ENCODE data around the gene TMEM8B.
A peak's percentile ranks its signal among the peaks of the same experiment; 100 is the strongest.
"Not testable (repeated sequence)": the region's sequence is repeated elsewhere in the genome, so short reads cannot be mapped to it uniquely, and the experiment has no call there.

The TMEM8B gene

DNA sequence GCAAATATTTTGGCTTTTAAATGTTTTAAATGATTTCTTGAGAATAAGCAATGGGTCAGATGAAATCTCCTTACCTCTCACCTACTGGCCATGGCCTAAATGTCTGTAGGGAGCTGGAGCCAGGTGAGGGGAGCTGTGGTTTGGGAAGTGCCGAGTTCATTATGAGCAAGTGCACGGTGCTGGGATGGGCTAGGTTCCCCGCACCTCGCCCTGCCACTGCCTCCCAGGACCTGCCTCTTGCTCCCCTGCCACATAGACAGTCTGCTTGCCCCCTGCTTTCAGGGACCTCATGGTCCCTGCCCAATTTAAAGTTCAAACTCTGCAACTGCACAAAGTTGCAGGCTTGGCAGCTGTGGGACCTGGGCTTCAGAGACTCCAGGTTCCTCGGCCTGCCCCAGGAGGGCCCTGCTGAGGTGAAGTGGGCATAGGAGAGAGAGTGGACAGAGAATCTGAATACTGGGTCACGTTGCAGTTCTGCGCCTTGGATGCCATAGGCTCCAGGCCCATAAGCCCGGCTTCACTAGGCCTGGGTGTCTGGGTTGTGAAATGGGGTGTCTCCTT lies 35.7 kb downstream of the TMEM8B start:
- DNase-seq = no peak

DNA sequence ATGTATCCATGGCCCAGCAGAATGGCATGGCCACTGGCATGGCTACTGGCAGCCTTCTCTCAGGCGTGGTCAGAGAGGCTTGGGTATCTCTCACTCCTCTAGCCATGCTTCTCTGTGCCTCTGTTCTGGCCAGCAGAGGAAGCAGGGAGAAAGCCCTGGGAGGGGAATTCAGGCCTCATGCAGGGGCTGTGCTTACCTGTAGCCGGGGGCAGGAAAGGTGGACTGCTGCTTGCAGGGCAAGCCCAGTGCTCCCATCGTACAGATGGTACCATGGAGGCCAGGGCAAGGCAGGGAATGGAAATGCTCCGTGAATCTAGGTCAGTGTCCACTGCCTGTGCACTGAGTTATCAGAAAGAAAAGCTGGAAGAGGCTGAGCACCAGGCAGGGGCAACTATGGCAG lies 38.5 kb downstream of the TMEM8B start:
- no peak for DNase-seq

GRCh38 chr9:35868933-35869332 lies 39.9 kb downstream of the TMEM8B start:
- DNase-seq = no peak

DNA sequence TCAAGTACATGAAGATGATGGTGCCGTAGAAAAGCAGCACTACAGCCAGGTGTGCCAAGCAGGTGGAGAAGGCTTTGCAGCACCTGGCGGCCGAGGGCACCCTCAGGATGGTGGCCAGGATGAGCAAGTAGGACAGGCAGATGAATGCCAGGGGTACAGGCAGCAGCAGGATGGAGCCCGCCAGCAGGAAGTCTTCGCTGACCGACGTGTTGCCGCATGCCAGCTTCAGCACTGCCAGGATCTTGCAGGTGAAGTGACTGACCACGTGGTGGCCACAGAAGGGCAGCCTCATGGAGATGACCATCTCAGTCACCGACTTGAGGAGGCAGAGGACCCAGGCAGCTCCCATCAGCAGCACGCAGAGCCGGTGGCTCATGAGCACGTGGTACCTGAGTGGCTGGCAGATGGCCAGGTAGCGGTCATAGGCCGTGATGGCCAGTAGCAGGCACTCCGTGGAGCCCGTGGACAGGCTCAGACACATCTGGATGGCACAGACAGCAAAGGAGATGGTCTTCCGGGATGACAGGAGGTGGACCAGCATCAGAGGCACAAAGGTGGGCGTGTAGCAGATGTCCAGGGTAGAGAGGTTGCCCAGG lies 40.7 kb downstream of the TMEM8B start:
- no peak for DNase-seq

DNA sequence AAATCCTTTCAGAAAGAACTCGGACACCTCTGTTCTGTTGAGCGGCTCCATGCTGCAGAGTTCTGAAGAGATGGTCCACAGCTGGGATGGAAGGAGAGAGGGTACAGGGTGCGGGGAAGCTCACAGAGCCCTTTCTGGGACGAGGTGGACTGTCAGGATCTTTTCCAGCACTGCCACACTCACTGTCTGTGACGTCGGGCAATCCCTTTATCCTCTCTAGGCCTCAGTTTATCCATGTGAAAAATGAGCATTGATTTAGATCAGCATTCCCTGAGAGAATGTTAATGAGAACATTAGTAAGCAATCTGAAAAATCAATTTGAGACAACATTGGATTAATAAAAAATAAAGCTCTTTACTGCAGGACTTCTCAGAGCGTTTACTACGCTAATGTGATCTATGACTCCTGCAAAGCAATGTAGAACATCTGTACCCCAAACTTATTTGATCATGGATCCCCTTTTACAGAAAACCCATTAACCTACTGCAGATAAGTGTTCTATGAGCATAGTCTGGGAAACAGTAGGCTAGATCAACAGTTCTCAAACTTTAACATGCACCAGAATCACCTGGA lies 41.4 kb downstream of the TMEM8B start, which contains the start of gene OR13J1:
TSS of gene OR13J1 (minus strand) at position 51 of the 573 bp plus-strand sequence. CDS start at position 51, 0 bp downstream.
- DNase-seq = no peak

DNA sequence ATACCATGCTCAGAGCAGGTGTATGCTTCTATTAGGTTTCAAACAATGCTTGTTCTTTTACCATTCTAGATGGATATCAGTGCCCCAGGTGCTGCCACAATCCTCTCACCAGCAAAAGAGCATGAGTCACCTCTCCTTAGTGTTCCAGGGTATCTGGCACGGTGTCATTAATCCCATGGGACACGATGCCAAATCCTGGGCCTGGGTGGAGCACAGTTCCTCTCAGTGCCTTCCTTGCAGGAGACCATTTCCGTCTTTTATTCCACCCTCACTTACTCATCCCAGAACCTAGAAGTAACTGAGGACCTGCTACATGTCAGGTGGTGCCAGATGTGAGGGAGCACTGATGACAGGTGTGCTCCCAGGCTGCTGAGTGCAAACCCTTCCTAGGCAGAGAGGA lies 42.5 kb downstream of the TMEM8B start:
- no peak for DNase-seq

GRCh38 chr9:35872505-35872904 lies 43.5 kb downstream of the TMEM8B start:
- DNase-seq = no peak

GRCh38 chr9:35882263-35882848 lies 53.3 kb downstream of the TMEM8B start:
- peak; percentile 68 for DNase-seq

DNA sequence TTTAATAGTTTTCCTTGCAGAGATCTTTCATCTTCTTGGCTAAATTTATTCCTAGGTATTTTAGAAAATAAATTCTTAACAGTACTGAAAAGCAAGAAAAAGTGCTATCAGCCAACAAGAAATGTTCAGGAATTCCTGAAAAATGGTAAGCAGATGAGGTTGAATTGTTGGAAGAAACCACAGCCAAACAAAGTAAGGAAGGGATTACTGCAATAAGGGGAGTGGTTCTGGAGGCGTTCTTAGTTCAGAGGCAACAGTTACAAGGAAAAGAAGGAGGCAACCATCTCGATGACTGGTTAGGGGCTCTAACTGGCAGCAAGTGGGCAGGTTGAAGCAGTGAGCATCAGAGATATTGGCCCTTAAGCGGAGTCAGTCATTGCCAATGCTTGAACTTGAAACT lies 54.0 kb downstream of the TMEM8B start:
- DNase-seq = no peak

DNA sequence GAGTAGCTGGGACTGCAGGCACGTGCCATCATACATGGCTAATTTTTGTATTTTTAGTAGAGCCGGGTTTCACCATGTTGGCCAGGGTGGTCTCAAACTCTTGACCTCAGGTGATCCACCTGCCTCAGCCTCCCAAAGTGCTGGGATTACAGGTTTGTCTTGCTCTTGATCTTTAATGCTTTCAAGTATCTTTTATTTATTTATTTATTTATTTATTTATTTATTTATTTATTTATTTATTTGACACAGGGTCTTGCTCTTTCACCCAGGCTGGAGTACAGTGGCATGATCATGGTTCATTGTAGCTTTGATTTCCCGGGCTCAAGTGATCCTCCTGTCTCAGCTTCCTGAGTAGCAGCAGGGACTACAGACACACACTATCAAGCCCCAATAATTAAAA lies 55.9 kb downstream of the TMEM8B start:
- not testable (repeated sequence) for DNase-seq

GRCh38 chr9:35891646-35892045 lies 62.6 kb downstream of the TMEM8B start:
- no peak for DNase-seq

DNA sequence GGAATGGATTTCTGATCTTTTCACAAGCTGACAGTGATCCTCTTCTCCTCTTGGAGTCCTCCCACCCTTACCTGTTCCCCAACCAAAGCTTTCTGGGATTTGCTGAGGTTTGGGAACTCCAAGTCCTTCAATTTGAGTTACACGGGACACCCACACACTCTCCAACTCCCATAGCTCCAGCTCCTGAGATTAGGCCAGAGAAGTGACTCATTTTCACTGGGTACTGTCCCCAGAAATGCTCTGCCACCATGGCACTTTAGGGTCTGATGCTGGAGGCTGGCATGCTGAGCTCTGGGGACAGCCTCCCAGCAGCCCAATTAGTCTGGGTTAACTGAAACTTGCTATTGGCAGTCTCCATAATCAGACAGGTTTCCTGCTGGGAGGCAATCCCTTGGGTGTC lies 63.0 kb downstream of the TMEM8B start:
- DNase-seq = no peak

GRCh38 chr9:35896570-35896969 lies 67.5 kb downstream of the TMEM8B start:
- DNase-seq = no peak

DNA sequence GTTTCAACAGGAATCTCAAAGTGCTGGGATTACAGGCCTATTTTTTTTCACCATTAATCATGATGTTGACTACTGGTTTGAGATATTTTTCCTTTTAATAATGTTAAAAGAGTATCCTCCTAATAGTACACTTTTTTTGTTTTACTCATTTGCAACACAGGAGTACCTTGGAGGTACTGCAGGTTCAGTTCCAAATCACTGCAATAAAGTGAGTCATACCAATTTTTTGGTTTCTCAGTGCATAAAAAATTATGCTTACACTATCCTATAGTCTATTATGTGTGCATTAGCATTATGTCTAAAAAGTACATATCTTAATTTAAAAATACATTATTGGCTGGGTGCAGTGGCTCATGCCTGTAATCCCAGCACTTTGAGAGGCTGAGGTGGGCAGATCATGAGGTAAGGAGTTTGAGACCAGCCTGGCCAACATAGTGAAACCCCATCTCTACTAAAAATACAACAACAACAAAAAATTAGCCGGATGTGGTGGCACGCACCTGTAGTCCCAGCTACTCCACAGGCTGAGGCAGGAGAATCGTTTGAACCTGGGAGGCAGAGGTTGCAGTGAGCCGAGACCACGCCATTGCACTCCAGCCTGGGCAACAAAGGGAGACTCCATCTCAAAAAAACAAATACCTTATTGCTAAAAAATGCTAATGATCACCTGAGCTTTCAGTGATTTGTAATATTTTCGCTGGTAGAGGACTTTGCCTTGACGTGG lies 68.5 kb downstream of the TMEM8B start:
- DNase-seq = not testable (repeated sequence)

- no peak for DNase-seq
Measured at GRCh38 chr9:35898337-35898736, 69.3 kb downstream of the TMEM8B start.

- DNase-seq = no peak
Measured at GRCh38 chr9:35899021-35899420, 70.0 kb downstream of the TMEM8B start.

DNA sequence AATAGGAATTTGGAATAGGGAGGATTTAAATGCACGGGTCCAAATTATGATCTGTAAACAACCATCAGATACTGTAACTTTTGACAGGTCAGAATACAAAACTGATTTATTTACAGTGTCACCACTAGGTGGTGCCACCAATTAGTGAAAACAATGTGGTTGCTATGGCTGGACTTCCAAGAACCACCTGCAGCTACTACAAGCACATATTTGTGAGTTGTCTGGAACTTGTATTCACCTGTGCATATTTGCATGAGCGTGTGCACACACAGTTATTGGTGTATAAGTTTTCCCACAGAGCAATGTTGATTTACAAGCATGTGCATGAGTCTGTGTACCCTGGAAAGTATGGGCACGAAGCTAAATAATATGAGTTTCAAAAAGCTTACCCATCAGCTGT lies 74.0 kb downstream of the TMEM8B start:
- peak; percentile 72 for DNase-seq

DNA sequence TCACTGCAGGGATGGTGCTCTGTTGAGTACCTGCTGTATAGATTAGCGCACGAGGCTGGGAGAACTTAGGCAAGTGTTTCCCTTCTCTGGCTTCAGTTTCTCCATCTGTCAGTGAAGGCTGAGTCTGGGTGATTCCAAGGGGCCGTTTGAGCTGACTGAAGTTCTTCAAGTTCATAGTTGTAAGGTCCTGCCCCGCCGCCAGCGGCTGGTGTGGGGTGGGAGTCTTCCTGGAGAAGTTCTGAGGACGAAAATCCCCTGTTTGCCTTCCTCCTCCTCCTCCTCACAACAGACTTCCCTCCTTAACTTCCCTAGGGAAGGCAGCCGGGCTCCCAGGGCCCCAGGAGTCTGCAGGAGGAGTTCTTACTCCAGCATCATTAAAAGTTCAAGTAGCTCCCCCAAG lies 75.3 kb downstream of the TMEM8B start:
- DNase-seq = no peak

DNA sequence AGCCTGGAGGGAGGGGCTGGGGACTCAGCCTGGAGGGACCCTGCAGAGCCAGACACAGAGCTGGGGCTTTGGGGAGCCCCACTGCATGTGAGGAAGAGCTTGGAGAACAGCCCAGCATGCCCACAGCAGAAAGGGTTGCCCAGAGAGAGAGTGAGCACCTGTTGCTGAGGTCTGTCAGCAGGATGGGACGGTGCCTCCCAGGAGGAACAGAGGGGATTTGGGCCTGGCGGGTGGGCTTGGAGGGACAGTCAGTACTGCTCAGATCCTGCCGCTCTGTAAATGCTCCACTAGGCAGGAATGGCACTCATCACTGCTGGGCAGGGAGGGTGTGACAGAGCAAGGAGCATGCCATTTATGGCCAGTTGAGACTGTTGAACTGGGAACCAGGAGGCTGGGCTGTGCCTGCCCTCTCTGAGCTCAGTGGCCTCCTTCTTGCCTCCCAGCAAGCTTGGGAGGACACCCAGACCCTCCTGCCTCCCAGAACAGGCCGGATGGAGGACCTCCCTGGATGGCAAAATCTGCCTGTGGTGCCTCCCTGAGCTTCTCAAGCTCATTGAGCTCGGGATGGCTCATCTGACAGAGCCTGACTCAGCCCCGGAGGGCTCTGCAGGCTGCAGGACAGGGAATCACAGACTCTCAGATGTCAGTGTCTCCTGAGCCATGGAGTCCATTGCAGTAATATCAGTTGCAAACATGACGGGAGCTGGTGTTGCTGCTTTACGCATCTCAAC lies 76.2 kb downstream of the TMEM8B start:
- DNase-seq = no peak

GRCh38 chr9:35905912-35906679 lies 77.1 kb downstream of the TMEM8B start, which contains the start of gene HRCT1:
Gene HRCT1, plus strand, starts transcription at chr9:35906202. Its CDS starts 86 bp downstream, at chr9:35906288.
- no peak for DNase-seq

GRCh38 chr9:35906923-35907699 lies 78.1 kb downstream of the TMEM8B start:
- no peak for DNase-seq
